Endothelial cell of umbilical vein (primary cell): ENCODE results near the gene DCDC2B. TPM values are rescaled to one million over a fixed set of nuclear protein-coding genes. Genes with fewer than 3 reads are reported as not detected.

Experiments
- BruUV-seq: library from RNA; stranded (reverse); fragments of 400-500 nt; replicated peaks from 2 replicates; lab custom pipeline; 2021; lab: Mats Ljungman, UMichigan
- CTCF ChIA-PET: fragments of 300-600, 350-600 bp; sonication (Branson Sonifier 250); formaldehyde crosslinking; loops from one replicate; lab custom pipeline; 2021; ENCODE audit warnings: antibody characterized with exemption, inconsistent platforms; lab: Charles Lee
- POLR2A ChIA-PET: fragments of 300-600, 350-600 bp; sonication (Branson Sonifier 250); formaldehyde crosslinking; loops from one replicate; lab custom pipeline; 2021; ENCODE audit warnings: antibody characterized with exemption, inconsistent platforms; lab: Charles Lee
- DNase-seq: peaks from one replicate; pipeline ENCODE4 v3.0.0-alpha.2; 2011; ENCODE audit warnings: low read depth, low spot score
- FAIRE-seq: peaks from 2 replicates; lab custom pipeline; 2011; peaks lifted over from hg19 to GRCh38; lab: Jason Lieb, UNC
- H2AFZ ChIP-seq: 2 replicates; pipeline ENCODE4 v1.6.0; 2012; ENCODE audit warnings: low read depth, low read length, control low read depth, inconsistent platforms
- H3K27ac ChIP-seq: 2 replicates; pipeline ENCODE4 v1.5.1; 2011; ENCODE audit warnings: low read depth, mild to moderate bottlenecking, control low read depth, low read length, moderate library complexity; ENCODE audit not compliant: insufficient read depth
- H3K27me3 ChIP-seq, 2 experiments: 2 replicates each; pipeline versions ENCODE4 v1.6.0 to v1.6.1; 2011; ENCODE audit warnings: low read length in 2 of 2, mixed read lengths in 1 of 2; ENCODE audit not compliant: control insufficient read depth in 2 of 2, insufficient read depth in 2 of 2
- H3K36me3 ChIP-seq, 2 experiments: 2 replicates in 1 of 2; 3 replicates in 1 of 2; pipeline ENCODE4 v1.5.1; 2011; ENCODE audit warnings: low read length in 2 of 2, mild to moderate bottlenecking in 1 of 2, moderate library complexity in 1 of 2; ENCODE audit not compliant: control insufficient read depth in 2 of 2, insufficient read depth in 2 of 2; ENCODE audit errors: extremely low read depth in 1 of 2
- H3K4me1 ChIP-seq: 3 replicates; pipeline ENCODE4 v1.5.1; 2011; ENCODE audit warnings: mild to moderate bottlenecking, low read length; ENCODE audit not compliant: control insufficient read depth, insufficient read depth; ENCODE audit errors: extremely low read depth
- H3K4me2 ChIP-seq: 2 replicates; pipeline ENCODE4 v1.6.1; 2011; ENCODE audit warnings: low read length, control low read depth, mixed read lengths; ENCODE audit not compliant: insufficient read depth
- H3K4me3 ChIP-seq, 3 experiments: fragments of 200-600 bp in 1 of 3; sonication (generic), shearing (Covaris generic) in 1 of 3; replicated peaks in 1 of 3; 2 replicates each; pipeline ENCODE4 v1.5.1; 2011 to 2016; ENCODE audit warnings: control low read depth in 3 of 3, low read length in 3 of 3, mild to moderate bottlenecking in 2 of 3, inconsistent platforms in 1 of 3, low read depth in 1 of 3, moderate library complexity in 1 of 3; ENCODE audit not compliant: insufficient read depth in 1 of 3
- H3K79me2 ChIP-seq: 2 replicates; pipeline ENCODE4 v1.6.0; 2012; ENCODE audit warnings: low read length, inconsistent platforms; ENCODE audit not compliant: control insufficient read depth, insufficient read depth
- H3K9ac ChIP-seq: replicated peaks from 2 replicates; pipeline ENCODE3; 2011; ENCODE audit warnings: low read length, control low read depth; ENCODE audit not compliant: insufficient read depth; ENCODE audit errors: extremely low read depth
- H3K9me1 ChIP-seq: replicated peaks from 3 replicates; pipeline ENCODE4 v1.6.0; 2011; ENCODE audit warnings: mild to moderate bottlenecking, low read length; ENCODE audit not compliant: control insufficient read depth, insufficient read depth; ENCODE audit errors: extremely low read depth
- H3K9me3 ChIP-seq: replicated peaks from 2 replicates; pipeline ENCODE4 v1.5.1; 2012; ENCODE audit warnings: low read length, inconsistent platforms; ENCODE audit not compliant: control insufficient read depth, insufficient read depth
- H4K20me1 ChIP-seq: replicated peaks from 2 replicates; pipeline ENCODE3; 2011; ENCODE audit warnings: mild to moderate bottlenecking, low read length; ENCODE audit not compliant: control insufficient read depth, insufficient read depth; ENCODE audit errors: extremely low read depth
- CTCF ChIP-seq, 2 donors: IDR thresholded peaks; 1 replicate in 1 of 2; 2 replicates in 1 of 2; pipeline ENCODE4 v1.5.1; 2011; ENCODE audit warnings: low read length in 2 of 2, mild to moderate bottlenecking in 2 of 2, moderate library complexity in 2 of 2, control low read depth in 1 of 2, inconsistent platforms in 1 of 2, low read depth in 1 of 2; ENCODE audit not compliant: insufficient read depth in 1 of 2; ENCODE audit errors: extremely low read depth in 1 of 2
- EZH2 ChIP-seq: IDR thresholded peaks from 2 replicates; pipeline ENCODE4 v1.6.1; 2012; ENCODE audit warnings: borderline replicate concordance, low read depth, mild to moderate bottlenecking, moderate library complexity, low read length, inconsistent platforms; ENCODE audit not compliant: severe bottlenecking
- FOS ChIP-seq: IDR thresholded peaks from 2 replicates; pipeline ENCODE4 v1.6.1; 2011; ENCODE audit warnings: mild to moderate bottlenecking, low read length, moderate library complexity, borderline replicate concordance; ENCODE audit not compliant: insufficient read depth
- GATA2 ChIP-seq: IDR thresholded peaks from 2 replicates; pipeline ENCODE4 v1.7.0; 2011; ENCODE audit warnings: low read depth, mild to moderate bottlenecking, moderate library complexity, mixed read lengths, low read length; ENCODE audit not compliant: insufficient read length, insufficient read depth
- JUN ChIP-seq: IDR thresholded peaks from 2 replicates; pipeline ENCODE4 v1.6.1; 2011; ENCODE audit warnings: borderline replicate concordance, low read depth; ENCODE audit not compliant: insufficient read length, insufficient read depth
- MAX ChIP-seq: IDR thresholded peaks from 2 replicates; pipeline ENCODE4 v1.6.1; 2011; ENCODE audit not compliant: insufficient read depth, insufficient read length
- MYC ChIP-seq: IDR thresholded peaks from one replicate; pipeline ENCODE4 v1.6.1; 2011; ENCODE audit warnings: mild to moderate bottlenecking, low read depth, low read length
- POLR2A ChIP-seq: IDR thresholded peaks from 2 replicates; pipeline ENCODE4 v1.6.1; 2012; ENCODE audit warnings: low read depth, mild to moderate bottlenecking, control low read depth, low read length
- POLR2AphosphoS5 ChIP-seq: IDR thresholded peaks from 2 replicates; pipeline ENCODE4 v1.6.1; 2012; ENCODE audit warnings: low read depth, mild to moderate bottlenecking, control low read depth, low read length, moderate library complexity; ENCODE audit not compliant: insufficient read depth
- dilution Hi-C: fragments of 300-500 bp; cut with MboI; formaldehyde crosslinking; loops from one replicate; pipeline ENCODE4 v1.15.0; 2019; ENCODE audit warnings: low sequenced_read_pairs; ENCODE audit not compliant: extremely low pct_ligation_motif_present
- intact Hi-C: fragments of 100-400 bp; cut with micrococcal nuclease; formaldehyde crosslinking; loops from one replicate; pipeline ENCODE4 v1.10.0; 2022
- polyA plus RNA-seq, 4 experiments: library from polyadenylated mRNA; depleted of rRNA in 3 of 4; stranded (reverse) in 3 of 4; unstranded in 1 of 4; fragments of >200 nt; gene quantifications; 2 replicates each; pipeline versions ENCODE4 v1.2.1 to v1.2.3, GENCODE V29; 2011 to 2012; ENCODE audit warnings: missing spikeins in 1 of 4
- total RNA-seq: library from RNA; stranded (reverse); gene quantifications from 2 replicates; pipeline ENCODE4 v1.2.3, GENCODE V29; 2021

Gene DCDC2B
- total and polyA plus RNA-seq, 2 donors (not counting 3 experiments of a cell fraction or from before 2014, with no cell fraction given), result not detected

GRCh38 chr1:32228771-32229170, 19.9 kb downstream of the DCDC2B start:
- H3K36me3 ChIP-seq, result peaks cover 13 to 30% of the 10 kb centered on the region in 2 experiments
- ChIA-PET CTCF (interaction anchor here (1.5 to 3.2 kb wide), 3 partner anchors 13 to 88 kb away, joined by 7 to 13 read pairs (median 7); no protein-coding TSS in a partner anchor), POLR2A (no interaction called here)
- H3K4me2 ChIP-seq, result no peak overlapping the region
- H3K27ac ChIP-seq, result no peak overlapping the region
- intact Hi-C loops (no loop called here), dilution Hi-C loops (no loop called here)
- no peak for TF ChIP-seq GATA2
- TF ChIP-seq CTCF (IDR thresholded peaks at IDR 0.05; ENCODE audit: extremely low read depth in 1 of 2, insufficient read depth in 1 of 2, low read depth in 1 of 2, low read length in 2 of 2), result no peak
- no peak for TF ChIP-seq POLR2AphosphoS5
- TF ChIP-seq JUN, result no peak
- no peak for TF ChIP-seq FOS
- TF ChIP-seq EZH2, result no peak
- no peak for TF ChIP-seq POLR2A
- no peak for TF ChIP-seq MYC
- TF ChIP-seq MAX, result no peak
- H3K27me3 ChIP-seq, result no peaks in the 10 kb centered on the region
- DNase-seq (no peak), FAIRE-seq (no peak)
- no peaks in the 10 kb centered on the region for H3K9me3 ChIP-seq
- no peak overlapping the region for H3K4me3 ChIP-seq
- H3K9ac ChIP-seq, result no peak overlapping the region
- BruUV-seq, result no TSS peak
- peaks cover 4% of the 10 kb centered on the region for H3K4me1 ChIP-seq
- H4K20me1 ChIP-seq, result no peaks in the 10 kb centered on the region
- H3K9me1 ChIP-seq, result no peaks in the 10 kb centered on the region
- H2AFZ ChIP-seq, result no peak overlapping the region
- H3K79me2 ChIP-seq, result peaks cover 8% of the 10 kb centered on the region
